K562 (cell line): ENCODE data around the gene KRT8. TPM values are rescaled to one million over a fixed set of nuclear protein-coding genes. Genes with fewer than 3 reads are reported as not detected.

Experiments used
- CBX3 ChIP-seq, 2 experiments: IDR thresholded peaks; 1 replicate in 1 of 2; 2 replicates in 1 of 2; pipeline ENCODE4 v1.6.1; 2012; ENCODE audit warnings: inconsistent platforms in 2 of 2, low read length in 2 of 2, borderline replicate concordance in 1 of 2, control low read depth in 1 of 2
- XRCC5 ChIP-seq: fragments of 200-400 bp; formaldehyde crosslinking; IDR thresholded peaks from 2 replicates; pipeline ENCODE4 v1.6.1; 2017; ENCODE audit warnings: low read depth, mild to moderate bottlenecking, low read length
- ZBTB8A ChIP-seq: fragments of 450-650 bp; IDR thresholded peaks from 2 replicates; pipeline ENCODE4 v1.6.1; 2018; ENCODE audit warnings: mild to moderate bottlenecking, moderate library complexity; ENCODE audit not compliant: partially characterized antibody
- polyA plus RNA-seq, 8 experiments: library from polyadenylated mRNA; depleted of rRNA in 4 of 8; stranded (reverse) in 5 of 8; unstranded in 3 of 8; fragments of >200 nt; fragmentation: Nextera tagmentation in 2 of 8; fragmentation: Illumina TruSeq in 1 of 8; extraction: Ambion mirVana in 2 of 8; extraction: Trizol in 1 of 8; gene quantifications; 2 replicates each; pipeline versions ENCODE4 v1.2.1 to v1.2.3, GENCODE V29; 2011 to 2014; ENCODE audit warnings: inconsistent platforms in 1 of 8, missing spikeins in 1 of 8
- total RNA-seq, 7 experiments: library from RNA; depleted of rRNA in 6 of 7; stranded (reverse); fragments of >200 nt in 6 of 7; fragmentation: Illumina TruSeq in 2 of 7; extraction: Trizol in 2 of 7; gene quantifications; 2 replicates each; pipeline versions ENCODE4 v1.2.1 to v1.2.3, GENCODE V29; 2011 to 2021; ENCODE audit warnings: low replicate concordance in 1 of 7
- TF ChIP-seq, protein P1 (sequence below): fragments of 200-600 bp; sonication (generic); IDR thresholded peaks from one replicate; pipeline ENCODE4 v1.6.1; 2012; ENCODE audit warnings: mild to moderate bottlenecking, low read depth, low read length, inconsistent platforms
- TF ChIP-seq, protein P2 (sequence below): fragments of 450-650 bp; formaldehyde crosslinking; IDR thresholded peaks from 2 replicates; pipeline ENCODE4 v1.4.0; 2020; ENCODE audit warnings: mild to moderate bottlenecking, moderate library complexity
- TF ChIP-seq, protein P3 (sequence below), 2 experiments: IDR thresholded peaks in 1 of 2; conservative IDR thresholded peaks in 1 of 2; 2 replicates each; pipeline ENCODE4 v1.6.1; 2016; ENCODE audit warnings: low read depth in 2 of 2, mild to moderate bottlenecking in 1 of 2, missing compliant biosample characterization in 1 of 2, missing genetic modification characterization in 1 of 2, moderate library complexity in 1 of 2

Gene KRT8
- total and polyA plus RNA-seq, 9 of the 15 experiments (the other 6 are each of a cell fraction or from before 2014, with no cell fraction given) = 41.5 to 661 (median 260) TPM

DNA sequence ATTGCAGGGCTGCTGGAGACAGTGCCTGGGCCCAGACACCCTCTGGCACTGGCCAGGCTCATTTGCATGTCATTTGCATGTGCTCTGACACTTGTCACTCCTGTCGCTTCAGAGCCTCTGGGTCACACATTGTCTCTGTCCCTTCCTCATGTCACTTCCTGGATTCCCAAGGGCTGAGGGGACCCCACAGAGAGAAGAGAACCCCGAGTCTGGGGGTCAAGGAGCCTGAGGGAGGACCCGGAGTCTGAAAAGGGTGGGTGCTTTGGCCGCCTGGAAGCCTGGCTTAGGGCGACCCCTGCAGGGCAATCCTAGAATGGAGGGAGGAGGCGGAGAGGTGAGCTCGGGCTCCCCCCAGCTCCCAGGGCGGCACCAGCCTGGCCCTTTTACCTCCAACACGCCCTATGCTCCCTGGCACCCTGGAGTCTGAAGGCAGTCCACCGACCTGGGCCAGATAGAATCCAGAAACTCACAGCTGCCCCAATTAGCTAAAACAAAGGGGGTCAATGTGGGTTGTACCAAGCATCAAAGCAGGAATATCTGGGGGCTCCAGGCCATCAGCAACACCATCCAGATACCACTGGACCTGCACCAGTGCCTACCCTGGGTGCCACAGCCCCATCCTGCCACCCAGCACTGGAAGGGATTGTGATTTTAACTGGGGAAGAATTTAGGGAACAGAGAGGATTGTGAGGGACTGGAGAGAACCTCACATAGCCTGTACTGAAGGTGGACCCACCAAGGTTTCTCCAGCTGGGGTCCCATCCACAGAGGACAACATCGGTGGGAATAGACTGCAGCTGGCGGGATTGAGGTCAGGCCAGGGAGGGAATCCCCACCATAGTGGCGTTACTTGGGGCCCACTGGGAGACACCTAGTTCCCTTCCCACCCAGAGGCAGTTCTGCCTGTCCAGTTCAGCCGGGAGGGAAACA lies 34.2 kb downstream of the KRT8 start (continued):
- TF ChIP-seq, protein P1, sequence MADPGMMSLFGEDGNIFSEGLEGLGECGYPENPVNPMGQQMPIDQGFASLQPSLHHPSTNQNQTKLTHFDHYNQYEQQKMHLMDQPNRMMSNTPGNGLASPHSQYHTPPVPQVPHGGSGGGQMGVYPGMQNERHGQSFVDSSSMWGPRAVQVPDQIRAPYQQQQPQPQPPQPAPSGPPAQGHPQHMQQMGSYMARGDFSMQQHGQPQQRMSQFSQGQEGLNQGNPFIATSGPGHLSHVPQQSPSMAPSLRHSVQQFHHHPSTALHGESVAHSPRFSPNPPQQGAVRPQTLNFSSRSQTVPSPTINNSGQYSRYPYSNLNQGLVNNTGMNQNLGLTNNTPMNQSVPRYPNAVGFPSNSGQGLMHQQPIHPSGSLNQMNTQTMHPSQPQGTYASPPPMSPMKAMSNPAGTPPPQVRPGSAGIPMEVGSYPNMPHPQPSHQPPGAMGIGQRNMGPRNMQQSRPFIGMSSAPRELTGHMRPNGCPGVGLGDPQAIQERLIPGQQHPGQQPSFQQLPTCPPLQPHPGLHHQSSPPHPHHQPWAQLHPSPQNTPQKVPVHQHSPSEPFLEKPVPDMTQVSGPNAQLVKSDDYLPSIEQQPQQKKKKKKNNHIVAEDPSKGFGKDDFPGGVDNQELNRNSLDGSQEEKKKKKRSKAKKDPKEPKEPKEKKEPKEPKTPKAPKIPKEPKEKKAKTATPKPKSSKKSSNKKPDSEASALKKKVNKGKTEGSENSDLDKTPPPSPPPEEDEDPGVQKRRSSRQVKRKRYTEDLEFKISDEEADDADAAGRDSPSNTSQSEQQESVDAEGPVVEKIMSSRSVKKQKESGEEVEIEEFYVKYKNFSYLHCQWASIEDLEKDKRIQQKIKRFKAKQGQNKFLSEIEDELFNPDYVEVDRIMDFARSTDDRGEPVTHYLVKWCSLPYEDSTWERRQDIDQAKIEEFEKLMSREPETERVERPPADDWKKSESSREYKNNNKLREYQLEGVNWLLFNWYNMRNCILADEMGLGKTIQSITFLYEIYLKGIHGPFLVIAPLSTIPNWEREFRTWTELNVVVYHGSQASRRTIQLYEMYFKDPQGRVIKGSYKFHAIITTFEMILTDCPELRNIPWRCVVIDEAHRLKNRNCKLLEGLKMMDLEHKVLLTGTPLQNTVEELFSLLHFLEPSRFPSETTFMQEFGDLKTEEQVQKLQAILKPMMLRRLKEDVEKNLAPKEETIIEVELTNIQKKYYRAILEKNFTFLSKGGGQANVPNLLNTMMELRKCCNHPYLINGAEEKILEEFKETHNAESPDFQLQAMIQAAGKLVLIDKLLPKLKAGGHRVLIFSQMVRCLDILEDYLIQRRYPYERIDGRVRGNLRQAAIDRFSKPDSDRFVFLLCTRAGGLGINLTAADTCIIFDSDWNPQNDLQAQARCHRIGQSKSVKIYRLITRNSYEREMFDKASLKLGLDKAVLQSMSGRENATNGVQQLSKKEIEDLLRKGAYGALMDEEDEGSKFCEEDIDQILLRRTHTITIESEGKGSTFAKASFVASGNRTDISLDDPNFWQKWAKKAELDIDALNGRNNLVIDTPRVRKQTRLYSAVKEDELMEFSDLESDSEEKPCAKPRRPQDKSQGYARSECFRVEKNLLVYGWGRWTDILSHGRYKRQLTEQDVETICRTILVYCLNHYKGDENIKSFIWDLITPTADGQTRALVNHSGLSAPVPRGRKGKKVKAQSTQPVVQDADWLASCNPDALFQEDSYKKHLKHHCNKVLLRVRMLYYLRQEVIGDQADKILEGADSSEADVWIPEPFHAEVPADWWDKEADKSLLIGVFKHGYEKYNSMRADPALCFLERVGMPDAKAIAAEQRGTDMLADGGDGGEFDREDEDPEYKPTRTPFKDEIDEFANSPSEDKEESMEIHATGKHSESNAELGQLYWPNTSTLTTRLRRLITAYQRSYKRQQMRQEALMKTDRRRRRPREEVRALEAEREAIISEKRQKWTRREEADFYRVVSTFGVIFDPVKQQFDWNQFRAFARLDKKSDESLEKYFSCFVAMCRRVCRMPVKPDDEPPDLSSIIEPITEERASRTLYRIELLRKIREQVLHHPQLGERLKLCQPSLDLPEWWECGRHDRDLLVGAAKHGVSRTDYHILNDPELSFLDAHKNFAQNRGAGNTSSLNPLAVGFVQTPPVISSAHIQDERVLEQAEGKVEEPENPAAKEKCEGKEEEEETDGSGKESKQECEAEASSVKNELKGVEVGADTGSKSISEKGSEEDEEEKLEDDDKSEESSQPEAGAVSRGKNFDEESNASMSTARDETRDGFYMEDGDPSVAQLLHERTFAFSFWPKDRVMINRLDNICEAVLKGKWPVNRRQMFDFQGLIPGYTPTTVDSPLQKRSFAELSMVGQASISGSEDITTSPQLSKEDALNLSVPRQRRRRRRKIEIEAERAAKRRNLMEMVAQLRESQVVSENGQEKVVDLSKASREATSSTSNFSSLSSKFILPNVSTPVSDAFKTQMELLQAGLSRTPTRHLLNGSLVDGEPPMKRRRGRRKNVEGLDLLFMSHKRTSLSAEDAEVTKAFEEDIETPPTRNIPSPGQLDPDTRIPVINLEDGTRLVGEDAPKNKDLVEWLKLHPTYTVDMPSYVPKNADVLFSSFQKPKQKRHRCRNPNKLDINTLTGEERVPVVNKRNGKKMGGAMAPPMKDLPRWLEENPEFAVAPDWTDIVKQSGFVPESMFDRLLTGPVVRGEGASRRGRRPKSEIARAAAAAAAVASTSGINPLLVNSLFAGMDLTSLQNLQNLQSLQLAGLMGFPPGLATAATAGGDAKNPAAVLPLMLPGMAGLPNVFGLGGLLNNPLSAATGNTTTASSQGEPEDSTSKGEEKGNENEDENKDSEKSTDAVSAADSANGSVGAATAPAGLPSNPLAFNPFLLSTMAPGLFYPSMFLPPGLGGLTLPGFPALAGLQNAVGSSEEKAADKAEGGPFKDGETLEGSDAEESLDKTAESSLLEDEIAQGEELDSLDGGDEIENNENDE = no peak
- TF ChIP-seq ZBTB8A (no peak), XRCC5 (peak; percentile 78), CBX3 (IDR thresholded peaks at IDR 0.05; ENCODE audit: borderline replicate concordance in 1 of 2, low read length in 2 of 2) (no peak)
- TF ChIP-seq, protein P2, sequence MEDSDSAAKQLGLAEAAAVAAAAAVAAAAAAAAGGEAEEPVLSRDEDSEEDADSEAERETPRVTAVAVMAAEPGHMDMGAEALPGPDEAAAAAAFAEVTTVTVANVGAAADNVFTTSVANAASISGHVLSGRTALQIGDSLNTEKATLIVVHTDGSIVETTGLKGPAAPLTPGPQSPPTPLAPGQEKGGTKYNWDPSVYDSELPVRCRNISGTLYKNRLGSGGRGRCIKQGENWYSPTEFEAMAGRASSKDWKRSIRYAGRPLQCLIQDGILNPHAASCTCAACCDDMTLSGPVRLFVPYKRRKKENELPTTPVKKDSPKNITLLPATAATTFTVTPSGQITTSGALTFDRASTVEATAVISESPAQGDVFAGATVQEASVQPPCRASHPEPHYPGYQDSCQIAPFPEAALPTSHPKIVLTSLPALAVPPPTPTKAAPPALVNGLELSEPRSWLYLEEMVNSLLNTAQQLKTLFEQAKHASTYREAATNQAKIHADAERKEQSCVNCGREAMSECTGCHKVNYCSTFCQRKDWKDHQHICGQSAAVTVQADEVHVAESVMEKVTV (CRISPR knock-in tag) = peak; percentile 97
- TF ChIP-seq, protein P3, sequence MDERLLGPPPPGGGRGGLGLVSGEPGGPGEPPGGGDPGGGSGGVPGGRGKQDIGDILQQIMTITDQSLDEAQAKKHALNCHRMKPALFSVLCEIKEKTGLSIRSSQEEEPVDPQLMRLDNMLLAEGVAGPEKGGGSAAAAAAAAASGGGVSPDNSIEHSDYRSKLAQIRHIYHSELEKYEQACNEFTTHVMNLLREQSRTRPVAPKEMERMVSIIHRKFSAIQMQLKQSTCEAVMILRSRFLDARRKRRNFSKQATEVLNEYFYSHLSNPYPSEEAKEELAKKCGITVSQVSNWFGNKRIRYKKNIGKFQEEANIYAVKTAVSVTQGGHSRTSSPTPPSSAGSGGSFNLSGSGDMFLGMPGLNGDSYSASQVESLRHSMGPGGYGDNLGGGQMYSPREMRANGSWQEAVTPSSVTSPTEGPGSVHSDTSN (CRISPR knock-in tag; IDR thresholded peaks at IDR 0.05; ENCODE audit: low read depth) = no peak
- TF ChIP-seq, protein P3 (tag; conservative IDR thresholded peaks at IDR 0.05; ENCODE audit: low read depth) = peak; percentile 51
